Measurements from ENCODE around the gene CUX1. TPM values are rescaled to one million over a fixed set of nuclear protein-coding genes. Genes with fewer than 3 reads are reported as not detected.

The CUX1 gene
- total RNA-seq, 1 donor from 2014 or later = 118 TPM

DNA sequence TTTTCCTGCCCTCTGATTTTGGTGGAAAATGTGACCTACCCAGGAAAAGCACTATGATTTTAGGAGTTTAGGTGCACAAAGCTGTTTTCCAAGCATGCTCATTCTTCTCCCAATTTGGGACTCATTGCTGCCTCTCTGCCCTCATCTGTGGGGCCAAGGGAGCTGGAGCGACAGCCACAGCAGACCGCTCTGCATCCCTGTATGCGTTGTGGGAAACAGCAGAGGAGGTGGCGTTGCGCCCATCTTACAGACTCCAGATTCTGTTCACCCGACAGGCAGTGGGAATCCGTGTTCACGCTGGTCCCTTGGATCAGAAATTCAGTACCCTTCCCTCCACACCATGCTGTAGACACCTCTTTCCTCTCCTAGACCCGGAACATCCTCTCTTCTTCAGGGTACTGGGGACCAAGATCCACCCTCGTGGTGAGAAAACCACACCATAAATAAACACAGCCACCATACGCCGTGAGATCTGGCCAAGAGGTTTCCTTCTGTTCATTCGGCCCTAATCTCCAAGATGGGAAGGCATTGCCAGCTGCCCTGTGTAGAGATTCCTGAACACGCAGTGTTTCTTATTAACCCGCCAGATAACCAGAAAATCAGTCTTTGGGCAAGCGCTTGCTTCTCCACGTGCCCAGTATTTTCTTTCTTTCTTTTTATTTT is 87.9 kb downstream of the CUX1 start:
- Mint-ChIP-seq H3K4me1 (ENCODE audit: low read depth) (peaks cover 26% of the 10 kb centered on the region), H3K36me3 (ENCODE audit: low read depth) (no peaks in the 10 kb centered on the region), H3K9me3 (ENCODE audit: low read depth) (no peaks in the 10 kb centered on the region), H3K27me3 (ENCODE audit: low read depth) (no peaks in the 10 kb centered on the region), H3K4me3 (ENCODE audit: unreplicated experiment) (no peak overlapping the region), H3K27ac (ENCODE audit: unreplicated experiment) (no peak overlapping the region)
- peak; percentile 55 for DNase-seq (ENCODE audit: low spot score)
- no peak for TF ChIP-seq CTCF (IDR thresholded peaks at IDR 0.05)

DNA sequence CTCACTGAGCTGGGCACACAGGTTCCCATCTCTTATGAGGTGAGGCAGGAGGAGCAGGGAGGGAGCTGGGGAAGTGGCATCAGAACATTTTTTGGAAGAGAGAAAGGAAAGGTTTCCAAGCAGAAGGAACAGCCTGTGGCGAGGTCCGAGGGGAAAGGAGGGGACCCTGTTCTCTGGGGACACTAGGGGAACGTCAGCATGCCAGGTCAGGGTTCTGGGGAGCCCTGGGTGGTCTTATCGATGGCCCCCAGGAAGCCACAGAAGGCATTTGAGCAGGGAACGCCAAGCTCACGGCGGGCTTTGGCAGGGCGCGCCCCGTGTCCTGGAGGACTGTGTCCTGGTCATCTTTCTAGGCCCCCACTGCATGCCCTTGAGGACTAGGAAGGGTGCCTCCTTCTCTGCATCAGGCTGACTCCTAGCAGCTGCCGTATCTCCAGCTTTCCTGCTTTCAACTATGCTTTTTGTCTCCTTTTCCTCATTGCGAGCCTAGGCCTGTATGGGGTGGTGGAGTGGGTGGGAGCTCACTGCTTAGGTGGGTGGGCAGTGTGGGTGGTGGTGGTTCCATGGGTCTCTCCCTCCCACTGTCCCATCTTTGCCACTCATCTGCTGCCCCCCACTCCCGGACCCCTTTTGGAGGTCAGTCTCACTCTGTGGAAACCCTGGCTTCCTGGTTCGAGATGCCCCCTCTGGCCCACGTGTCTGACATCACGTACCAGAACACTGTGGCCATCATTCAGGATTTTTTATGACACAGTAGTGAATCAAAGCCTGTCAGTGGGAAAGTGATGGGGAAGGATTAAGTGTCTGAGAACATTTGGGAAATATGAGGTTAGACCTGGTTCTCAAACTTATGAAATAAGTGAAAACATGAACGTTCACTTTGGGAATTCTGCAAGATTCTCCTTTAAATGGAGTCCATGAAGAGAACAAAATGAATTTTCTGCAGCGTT is 89.1 kb downstream of the CUX1 start:
- no peaks in the 10 kb centered on the region for H3K27me3 Mint-ChIP-seq (ENCODE audit: low read depth)
- no peak overlapping the region for H3K4me3 Mint-ChIP-seq (ENCODE audit: unreplicated experiment)
- H3K27ac Mint-ChIP-seq (ENCODE audit: unreplicated experiment) = no peak overlapping the region
- H3K4me1 Mint-ChIP-seq (ENCODE audit: low read depth) = peaks cover 16% of the 10 kb centered on the region
- no peaks in the 10 kb centered on the region for H3K36me3 Mint-ChIP-seq (ENCODE audit: low read depth)
- peak; percentile 47 for DNase-seq (ENCODE audit: low spot score)
- no peaks in the 10 kb centered on the region for H3K9me3 Mint-ChIP-seq (ENCODE audit: low read depth)
- no peak for TF ChIP-seq CTCF (IDR thresholded peaks at IDR 0.05)

GRCh38 chr7:101910991-101911799 is 93.8 kb downstream of the CUX1 start:
- no peak overlapping the region for H3K4me3 Mint-ChIP-seq (ENCODE audit: unreplicated experiment)
- H3K9me3 Mint-ChIP-seq (ENCODE audit: low read depth) = no peaks in the 10 kb centered on the region
- H3K4me1 Mint-ChIP-seq (ENCODE audit: low read depth) = peaks cover 23% of the 10 kb centered on the region
- DNase-seq (ENCODE audit: low spot score) = peak; percentile 79
- H3K36me3 Mint-ChIP-seq (ENCODE audit: low read depth) = no peaks in the 10 kb centered on the region
- H3K27me3 Mint-ChIP-seq (ENCODE audit: low read depth) = no peaks in the 10 kb centered on the region
- H3K27ac Mint-ChIP-seq (ENCODE audit: unreplicated experiment) = no peak overlapping the region
- TF ChIP-seq CTCF (IDR thresholded peaks at IDR 0.05) = no peak

- DNase-seq (ENCODE audit: low spot score) = peak; percentile 27
- H3K27me3 Mint-ChIP-seq (ENCODE audit: low read depth) = no peaks in the 10 kb centered on the region
- H3K27ac Mint-ChIP-seq (ENCODE audit: unreplicated experiment) = peak overlapping the region; percentile 63
- H3K4me1 Mint-ChIP-seq (ENCODE audit: low read depth) = peaks cover 23% of the 10 kb centered on the region
- H3K36me3 Mint-ChIP-seq (ENCODE audit: low read depth) = peaks cover 2% of the 10 kb centered on the region
- TF ChIP-seq CTCF (IDR thresholded peaks at IDR 0.05) = no peak
- no peaks in the 10 kb centered on the region for H3K9me3 Mint-ChIP-seq (ENCODE audit: low read depth)
- no peak overlapping the region for H3K4me3 Mint-ChIP-seq (ENCODE audit: unreplicated experiment)
These were observed 94.6 kb downstream of the CUX1 start for GRCh38 chr7:101911800-101912715.
